Measurements from ENCODE around the gene ESYT2.
A peak's percentile ranks its signal among the peaks of the same experiment; 100 is the strongest.
"Not testable (repeated sequence)": the region's sequence is repeated elsewhere in the genome, so short reads cannot be mapped to it uniquely, and the experiment has no call there.

The ESYT2 gene

GRCh38 chr7:158710651-158711102 lies 118.6 kb downstream of the ESYT2 start:
- no peak for DNase-seq

GRCh38 chr7:158707610-158708009 lies 121.7 kb downstream of the ESYT2 start:
- DNase-seq: no peak

- DNase-seq: no peak
Observed at GRCh38 chr7:158706710-158707590, 122.4 kb downstream of the ESYT2 start.

DNA sequence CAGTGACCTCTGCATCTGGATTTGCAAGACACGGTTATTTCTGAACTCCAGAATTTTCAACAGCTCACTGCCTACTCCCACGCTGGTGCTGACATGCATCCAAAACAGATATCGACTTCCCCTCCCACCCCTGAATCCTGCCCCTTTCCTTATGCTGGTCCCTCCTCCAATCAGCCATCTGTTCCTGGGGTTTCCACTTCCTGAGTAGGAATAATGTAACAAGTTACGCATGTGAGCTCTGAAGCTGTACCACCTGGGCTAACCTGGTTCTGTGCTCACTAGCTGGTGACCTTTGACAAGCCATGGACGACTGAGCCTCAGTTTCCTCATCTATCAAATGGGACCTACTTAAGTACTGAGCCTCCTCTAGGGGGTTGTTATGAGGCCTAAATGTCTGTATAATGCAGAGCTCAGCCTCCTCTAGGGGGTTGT lies 123.0 kb downstream of the ESYT2 start:
- DNase-seq: no peak

DNA sequence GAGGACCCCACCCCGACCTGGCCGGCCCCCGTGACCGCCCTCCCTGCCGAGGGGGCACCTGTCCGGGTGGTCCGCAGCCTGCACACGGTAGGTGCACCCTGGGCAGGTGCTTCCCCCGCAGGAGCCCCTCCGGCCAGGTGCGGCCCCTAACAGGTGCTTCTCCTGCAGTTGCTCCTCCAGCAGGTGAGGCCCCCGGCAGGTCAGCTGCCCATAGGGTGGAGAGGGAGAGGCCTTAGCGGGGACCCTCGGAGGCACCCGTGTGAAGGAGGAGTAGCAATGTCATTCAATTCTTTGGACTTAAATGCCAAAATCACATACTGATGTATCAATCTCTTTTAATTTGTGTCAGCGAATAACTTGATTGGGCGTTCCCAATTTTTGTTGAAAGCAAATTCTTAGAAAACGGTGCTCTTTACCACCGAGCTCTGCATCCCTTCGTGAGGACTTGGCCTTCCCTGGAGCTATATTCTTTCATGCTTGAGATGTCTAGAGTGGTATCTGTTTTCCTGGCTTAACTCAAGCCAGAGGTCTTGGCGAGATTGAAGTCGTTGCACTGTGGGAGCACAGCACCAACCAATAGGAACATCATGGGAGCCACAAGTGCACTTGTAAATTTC lies 124.0 kb downstream of the ESYT2 start:
- no peak for DNase-seq

DNA sequence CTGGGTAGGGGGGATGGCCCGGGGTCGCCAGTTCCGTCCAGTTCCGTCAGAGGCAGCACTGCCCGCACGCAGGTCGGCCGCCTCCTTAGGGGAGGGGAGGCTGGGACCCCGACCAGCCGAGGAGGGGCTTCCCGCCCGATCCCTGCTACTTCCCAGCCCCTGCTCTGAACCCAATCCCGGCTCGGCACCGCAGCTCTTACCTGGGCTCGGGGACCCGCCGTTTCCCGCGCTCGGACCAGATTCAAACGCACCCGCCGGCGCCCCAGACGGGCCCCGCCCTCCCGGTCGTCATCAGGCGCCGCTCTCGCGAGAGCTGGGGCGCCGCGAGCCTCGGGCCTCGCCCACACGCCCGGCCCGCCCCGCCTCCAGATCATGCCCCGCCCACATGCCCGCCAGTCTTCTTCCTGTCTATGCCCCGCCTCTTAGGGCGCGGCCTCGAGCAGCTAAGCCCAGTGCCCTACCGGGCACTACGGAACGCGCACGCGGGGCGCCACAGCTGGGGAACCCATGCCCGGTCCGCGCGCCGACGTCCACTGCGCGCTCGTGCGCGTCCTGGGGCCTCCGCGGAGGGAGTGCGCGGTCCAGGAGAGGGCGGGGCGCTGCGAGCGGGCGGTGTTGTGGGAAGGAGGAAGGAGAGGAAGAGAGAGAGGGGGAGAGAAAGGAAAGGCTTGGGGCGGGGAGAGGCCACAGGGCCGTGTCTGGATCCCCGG lies 124.6 kb downstream of the ESYT2 start, which contains the start of gene NCAPG2:
Gene NCAPG2 (minus strand): TSS at position 281 of the 710 bp plus-strand sequence. CDS start 2,905 bp downstream, outside the sequence.
- DNase-seq: peak; percentile 99

GRCh38 chr7:158703679-158704523 lies 125.4 kb downstream of the ESYT2 start:
- not testable (repeated sequence) for DNase-seq

DNA sequence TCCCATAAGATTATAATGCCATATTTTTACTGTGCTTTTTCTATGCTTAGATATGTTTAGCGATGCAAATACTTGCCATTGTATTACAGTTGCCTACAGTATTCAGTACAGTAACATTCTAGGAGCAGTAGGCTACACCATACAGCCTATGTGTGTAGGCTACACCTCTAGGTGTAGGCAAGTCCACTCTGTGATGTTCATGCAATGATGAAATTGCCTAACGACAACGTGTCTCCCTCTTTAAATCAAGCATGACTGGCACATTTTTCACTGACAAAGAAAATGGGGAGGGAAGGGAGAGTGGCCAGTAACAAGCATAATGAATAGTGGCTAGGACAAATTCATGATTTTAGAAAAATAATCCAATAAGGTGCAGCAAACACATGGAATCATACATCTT lies 126.4 kb downstream of the ESYT2 start:
- DNase-seq: no peak

DNA sequence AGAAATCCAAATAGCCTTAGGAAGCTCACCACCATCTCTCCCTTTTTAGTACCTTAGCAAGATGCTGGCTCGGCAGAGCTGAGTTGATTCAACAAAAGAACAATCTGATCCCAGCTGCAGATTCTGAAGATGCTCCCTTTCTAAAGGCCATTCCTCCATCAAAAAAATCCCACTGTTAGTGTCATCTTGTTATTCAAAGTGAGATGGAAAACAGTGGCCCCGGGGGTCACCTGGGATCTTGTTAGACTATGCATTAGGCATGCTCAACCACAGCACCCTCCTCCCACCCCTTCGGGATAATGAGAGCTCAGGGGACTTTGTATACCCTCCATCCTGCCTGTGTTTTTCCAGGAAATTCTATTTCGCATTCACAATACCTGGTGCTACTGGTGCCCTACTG lies 127.1 kb downstream of the ESYT2 start:
- DNase-seq: no peak

GRCh38 chr7:158700008-158700407 lies 129.3 kb downstream of the ESYT2 start:
- DNase-seq: no peak

DNA sequence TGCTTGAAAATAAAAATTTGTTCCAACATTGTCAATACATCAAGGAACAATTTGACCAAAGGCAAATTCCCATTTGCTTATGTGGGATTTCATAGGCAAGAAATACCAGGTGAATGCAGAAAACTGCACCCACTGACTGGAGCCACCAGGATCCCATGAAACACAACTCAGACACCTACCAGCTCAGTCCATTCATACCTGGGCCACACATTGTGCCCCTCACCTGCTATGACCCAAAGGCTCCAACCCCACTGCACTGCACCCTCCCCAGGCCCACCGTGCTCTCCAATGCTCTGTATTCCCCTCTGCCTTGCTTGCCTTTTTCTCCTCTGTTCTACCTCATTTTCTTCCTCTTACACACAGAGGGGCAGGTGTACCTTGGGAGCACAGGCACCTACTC lies 130.0 kb downstream of the ESYT2 start:
- DNase-seq: no peak

DNA sequence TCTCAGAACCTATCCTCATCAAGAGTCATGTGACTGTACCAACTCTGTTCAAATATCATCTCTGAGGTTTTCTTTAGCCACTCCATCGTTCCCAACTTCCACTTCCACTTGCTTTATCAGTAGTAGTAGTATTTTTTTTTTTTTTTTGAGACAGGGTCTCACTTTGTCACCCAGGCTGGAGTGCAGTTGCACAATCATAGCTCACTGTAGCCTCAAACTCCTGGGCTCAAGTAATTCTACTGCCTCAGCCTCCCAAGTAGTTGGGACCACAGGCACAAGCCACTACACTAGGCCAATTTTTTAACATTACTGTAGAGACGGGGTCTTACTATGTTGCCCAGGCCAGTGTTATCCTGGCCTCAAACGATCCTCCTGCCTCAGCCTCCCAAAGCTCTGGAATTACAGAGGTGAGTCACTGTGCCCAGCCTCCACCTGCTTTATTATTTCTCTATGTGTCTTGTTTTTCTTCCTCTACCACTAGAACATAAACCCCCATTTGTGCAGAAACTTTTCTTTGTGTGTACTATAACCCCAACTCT lies 130.6 kb downstream of the ESYT2 start:
- DNase-seq: no peak

- not testable (repeated sequence) for DNase-seq
Observed at GRCh38 chr7:158697597-158697996, 131.7 kb downstream of the ESYT2 start.

GRCh38 chr7:158695726-158696452 lies 133.4 kb downstream of the ESYT2 start:
- no peak for DNase-seq

GRCh38 chr7:158695056-158695455 lies 134.3 kb downstream of the ESYT2 start:
- no peak for DNase-seq

DNA sequence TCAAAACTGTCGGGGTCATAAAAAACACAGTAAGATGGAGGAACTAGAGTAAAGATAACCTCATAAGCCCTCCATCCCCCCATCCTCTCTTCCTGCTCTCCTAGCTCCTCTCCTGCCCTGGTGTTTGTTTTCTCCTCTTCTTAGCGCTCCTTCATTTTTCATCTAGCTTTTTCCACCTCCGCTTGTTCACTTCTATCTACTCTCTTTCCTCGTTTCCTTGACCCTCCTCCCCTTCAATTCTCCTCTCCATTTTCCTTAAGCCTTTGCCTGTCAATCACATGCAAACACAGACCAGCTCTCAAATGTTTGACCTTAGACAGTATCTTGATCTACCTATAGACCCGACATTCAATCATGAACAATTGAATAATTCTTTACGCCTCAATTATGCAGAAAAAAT lies 134.7 kb downstream of the ESYT2 start:
- no peak for DNase-seq

- no peak for DNase-seq
Observed at GRCh38 chr7:158689488-158689887, 139.8 kb downstream of the ESYT2 start.

DNA sequence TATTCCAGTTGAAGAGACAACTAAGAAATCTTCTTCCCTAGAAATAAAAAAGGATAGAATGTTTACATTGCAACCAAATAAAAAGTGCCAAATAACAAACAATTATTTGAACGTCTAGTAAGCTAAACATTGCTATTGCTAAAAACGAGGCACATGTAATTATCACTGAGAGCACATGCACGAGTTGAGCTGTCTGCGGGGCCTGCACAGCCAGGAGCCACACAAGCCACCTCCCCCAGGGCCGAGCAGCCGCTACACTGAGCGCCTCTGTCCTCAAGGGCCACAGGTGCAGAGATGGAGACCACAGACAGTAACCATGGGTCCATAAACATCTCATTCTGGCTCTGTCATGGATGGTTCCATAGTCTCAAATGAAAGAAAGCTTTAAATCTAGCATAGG lies 141.9 kb downstream of the ESYT2 start:
- no peak for DNase-seq

GRCh38 chr7:158685693-158686092 lies 143.6 kb downstream of the ESYT2 start:
- DNase-seq: no peak

- no peak for DNase-seq
Observed at GRCh38 chr7:158684329-158684728, 145.0 kb downstream of the ESYT2 start.

- no peak for DNase-seq
Observed at GRCh38 chr7:158683541-158683940, 145.8 kb downstream of the ESYT2 start.

- DNase-seq: no peak
Observed at GRCh38 chr7:158682456-158682855, 146.9 kb downstream of the ESYT2 start.
